Endothelial cell of umbilical vein (primary cell): ENCODE measurements around the gene NTF4.

Experiments used
- CTCF ChIP-seq, 2 donors: IDR thresholded peaks; 1 replicate in 1 of 2; 2 replicates in 1 of 2; pipeline ENCODE4 v1.5.1; 2011; ENCODE audit warnings: low read length in 2 of 2, mild to moderate bottlenecking in 2 of 2, moderate library complexity in 2 of 2, control low read depth in 1 of 2, inconsistent platforms in 1 of 2, low read depth in 1 of 2; ENCODE audit not compliant: insufficient read depth in 1 of 2; ENCODE audit errors: extremely low read depth in 1 of 2
- EZH2 ChIP-seq: IDR thresholded peaks from 2 replicates; pipeline ENCODE4 v1.6.1; 2012; ENCODE audit warnings: borderline replicate concordance, low read depth, mild to moderate bottlenecking, moderate library complexity, low read length, inconsistent platforms; ENCODE audit not compliant: severe bottlenecking
- FOS ChIP-seq: IDR thresholded peaks from 2 replicates; pipeline ENCODE4 v1.6.1; 2011; ENCODE audit warnings: mild to moderate bottlenecking, low read length, moderate library complexity, borderline replicate concordance; ENCODE audit not compliant: insufficient read depth
- MAX ChIP-seq: IDR thresholded peaks from 2 replicates; pipeline ENCODE4 v1.6.1; 2011; ENCODE audit not compliant: insufficient read depth, insufficient read length
- POLR2A ChIP-seq: IDR thresholded peaks from 2 replicates; pipeline ENCODE4 v1.6.1; 2012; ENCODE audit warnings: low read depth, mild to moderate bottlenecking, control low read depth, low read length
- POLR2AphosphoS5 ChIP-seq: IDR thresholded peaks from 2 replicates; pipeline ENCODE4 v1.6.1; 2012; ENCODE audit warnings: low read depth, mild to moderate bottlenecking, control low read depth, low read length, moderate library complexity; ENCODE audit not compliant: insufficient read depth

- TF ChIP-seq CTCF (IDR thresholded peaks at IDR 0.05; ENCODE audit: extremely low read depth in 1 of 2, insufficient read depth in 1 of 2, low read depth in 1 of 2, low read length in 2 of 2) (no peak), MAX (no peak), POLR2AphosphoS5 (no peak), FOS (no peak), EZH2 (no peak), POLR2A (no peak)
These were observed 489 bp downstream of the NTF4 start for GRCh38 chr19:49064029-49064629.
